K562 (cell line): ENCODE data around the gene TKT. TPM values are rescaled to one million over a fixed set of nuclear protein-coding genes. Genes with fewer than 3 reads are reported as not detected.

ENCODE experiments used
- ATAC-seq: fragments of 200-7000 bp; cut with Tn5 transposase; 3 replicates; pipeline ENCODE4 v1.9.1; 2020; ENCODE audit warnings: moderate library complexity
- BruUV-seq: library from RNA; stranded (reverse); fragments of 400-500 nt; replicated peaks from 2 replicates; lab custom pipeline; 2021; lab: Mats Ljungman, UMichigan
- CTCF ChIA-PET: fragments of 300-600 bp; formaldehyde crosslinking; extraction: SDS; loops from one replicate; lab custom pipeline; 2021; ENCODE audit warnings: low intra/inter-chr PET ratio; lab: Yijun Ruan, JAX
- POLR2A ChIA-PET: fragments of 300-600, 350-650 bp; sonication (Branson Sonifier 250); formaldehyde crosslinking; extraction: SDS; loops from one replicate; lab custom pipeline; 2021; ENCODE audit warnings: antibody characterized with exemption, inconsistent platforms; lab: Yijun Ruan, JAX
- DNase-seq, 4 experiments: peaks; one replicate each; pipeline versions ENCODE4 v3.0.0 to v3.0.0-alpha.2; 2011 to 2018; ENCODE audit warnings: low spot score in 3 of 4, mixed read lengths in 3 of 4; ENCODE audit errors: extremely low read depth in 1 of 4
- FAIRE-seq: peaks from 2 replicates; lab custom pipeline; 2011; peaks lifted over from hg19 to GRCh38; lab: Jason Lieb, UNC
- H2AFZ ChIP-seq: 2 replicates; pipeline ENCODE4 v1.6.0; 2011; ENCODE audit warnings: low read depth, low read length, control low read depth, inconsistent platforms
- H3K27ac ChIP-seq: fragments of 200-600 bp; 3 replicates; pipeline ENCODE4 v1.8.0; 2011; ENCODE audit warnings: low read depth, mild to moderate bottlenecking, control low read depth, inconsistent platforms, low read length, moderate library complexity, mixed read lengths; ENCODE audit errors: extremely low read depth
- H3K27me3 ChIP-seq, 2 experiments: fragments of 300-600 bp in 1 of 2; 2 replicates in 1 of 2; 3 replicates in 1 of 2; pipeline versions ENCODE4 v1.6.0 to v1.8.0; 2011; ENCODE audit warnings: inconsistent platforms in 2 of 2, low read length in 2 of 2, mild to moderate bottlenecking in 1 of 2, mixed read lengths in 1 of 2, moderate library complexity in 1 of 2; ENCODE audit not compliant: control insufficient read depth in 2 of 2, insufficient read depth in 2 of 2
- H3K36me3 ChIP-seq: fragments of 300-600 bp; 3 replicates; pipeline ENCODE4 v1.8.0; 2011; ENCODE audit warnings: mild to moderate bottlenecking, low read length, inconsistent platforms; ENCODE audit not compliant: control insufficient read depth, insufficient read depth
- H3K4me1 ChIP-seq, 2 experiments: fragments of 200-600 bp in 1 of 2; replicated peaks in 1 of 2; 2 replicates in 1 of 2; 3 replicates in 1 of 2; pipeline versions ENCODE4 v1.5.1 to v1.8.0; 2011; ENCODE audit warnings: inconsistent platforms in 2 of 2, low read length in 2 of 2, mild to moderate bottlenecking in 1 of 2, mixed read lengths in 1 of 2, moderate library complexity in 1 of 2; ENCODE audit not compliant: control insufficient read depth in 2 of 2, insufficient read depth in 2 of 2
- H3K4me2 ChIP-seq: 2 replicates; pipeline ENCODE4 v1.6.1; 2011; ENCODE audit warnings: low read length, control low read depth, inconsistent platforms, mixed read lengths; ENCODE audit not compliant: insufficient read depth
- H3K4me3 ChIP-seq: fragments of 200-600 bp; sonication (generic), shearing (Covaris generic); 2 replicates; pipeline ENCODE4 v1.5.1; 2016; ENCODE audit warnings: control low read depth, inconsistent platforms
- H3K79me2 ChIP-seq: fragments of 200-600 bp; 3 replicates; pipeline ENCODE4 v1.8.0; 2011; ENCODE audit warnings: low read length, inconsistent platforms; ENCODE audit not compliant: control insufficient read depth, insufficient read depth
- H3K9ac ChIP-seq, 2 experiments: 2 replicates each; pipeline versions ENCODE4 v1.6.0 to v1.6.1; 2011; ENCODE audit warnings: low read depth in 2 of 2, low read length in 2 of 2, control low read depth in 1 of 2, inconsistent platforms in 1 of 2, mild to moderate bottlenecking in 1 of 2, mixed read lengths in 1 of 2; ENCODE audit not compliant: insufficient read depth in 1 of 2
- H3K9me1 ChIP-seq: one replicate; pipeline ENCODE4 v1.6.0; 2011; ENCODE audit warnings: inconsistent platforms, mild to moderate bottlenecking, low read length, moderate library complexity; ENCODE audit not compliant: control insufficient read depth, insufficient read depth
- H3K9me3 ChIP-seq: replicated peaks from 2 replicates; pipeline ENCODE4 v1.5.1; 2011; ENCODE audit warnings: low read depth, low read length, inconsistent platforms; ENCODE audit not compliant: control insufficient read depth, insufficient read depth
- H4K20me1 ChIP-seq: replicated peaks from 2 replicates; pipeline ENCODE4 v1.6.1; 2011; ENCODE audit warnings: low read length, inconsistent platforms, mixed read lengths; ENCODE audit not compliant: control insufficient read depth, insufficient read depth
- CHD4 ChIP-seq: fragments of 200-600 bp; sonication (generic); IDR thresholded peaks from 3 replicates; pipeline ENCODE4 v1.6.1; 2012; ENCODE audit warnings: low read depth, mild to moderate bottlenecking, mixed read lengths, low read length, inconsistent platforms; ENCODE audit not compliant: insufficient read depth, insufficient replicate concordance, poor library complexity, severe bottlenecking
- FOXK2 ChIP-seq, 2 experiments: fragments of 450-650 bp; IDR thresholded peaks in 1 of 2; conservative IDR thresholded peaks in 1 of 2; 2 replicates each; pipeline ENCODE4 v1.6.1; 2016; ENCODE audit warnings: low read depth in 2 of 2, mild to moderate bottlenecking in 1 of 2
- GTF2E2 ChIP-seq: fragments of 200-800 bp; sonication (Bioruptor generic); IDR thresholded peaks from 2 replicates; pipeline ENCODE4 v1.6.1; 2016; ENCODE audit warnings: missing genetic modification characterization, missing compliant biosample characterization
- NELFE ChIP-seq: IDR thresholded peaks from 2 replicates; pipeline ENCODE4 v1.6.1; 2011; ENCODE audit warnings: mild to moderate bottlenecking; ENCODE audit not compliant: insufficient read depth, insufficient read length
- PYGO2 ChIP-seq: fragments of 450-650 bp; IDR thresholded peaks from 2 replicates; pipeline ENCODE4 v1.6.1; 2016; ENCODE audit warnings: mild to moderate bottlenecking, missing genetic modification characterization, moderate library complexity, missing compliant biosample characterization
- TCF3 ChIP-seq: sonication (generic); formaldehyde crosslinking; IDR thresholded peaks from 2 replicates; pipeline ENCODE4 v1.4.0; 2020; ENCODE audit warnings: mild to moderate bottlenecking, missing genetic modification reagents
- TFE3 ChIP-seq: fragments of 450-650 bp; formaldehyde crosslinking; IDR thresholded peaks from 2 replicates; pipeline ENCODE4 v1.4.0; 2020; ENCODE audit warnings: mild to moderate bottlenecking, mixed read lengths
- XRCC4 ChIP-seq: IDR thresholded peaks from one replicate; pipeline ENCODE4 v1.6.1; 2011; ENCODE audit not compliant: insufficient read depth, insufficient read length; ENCODE audit errors: extremely low read depth
- ZKSCAN1 ChIP-seq: fragments of 150-350 bp; IDR thresholded peaks from 2 replicates; pipeline ENCODE4 v1.6.1; 2016; ENCODE audit warnings: low read depth, low read length
- ZNF140 ChIP-seq: fragments of 250-450 bp; sonication (Bioruptor Pico); IDR thresholded peaks from 2 replicates; pipeline ENCODE4 v1.8.0; 2021; ENCODE audit warnings: moderate library complexity, mild to moderate bottlenecking, inconsistent platforms
- WGBS: fragments of 100-300 bp; shearing (Covaris generic); methylation state at CpG from one replicate; pipeline ENCODE4 v1.1.6; 2016; ENCODE audit warnings: low coverage, mixed read lengths; ENCODE audit not compliant: insufficient coverage; ENCODE audit errors: missing lambda C conversion rate; 5-methylcytosine and 5-hydroxymethylcytosine counted together
- in situ Hi-C: fragments of 300-500 bp; cut with MboI; formaldehyde crosslinking; loops from 4 replicates; pipeline ENCODE4 v1.15.0; 2018; ENCODE audit warnings: inconsistent platforms, mixed read lengths
- intact Hi-C: fragments of 100-400 bp; cut with micrococcal nuclease; formaldehyde crosslinking; loops from 2 replicates; pipeline ENCODE4 v1.14.2; 2022
- polyA plus RNA-seq, 8 experiments: library from polyadenylated mRNA; depleted of rRNA in 4 of 8; stranded (reverse) in 5 of 8; unstranded in 3 of 8; fragments of >200 nt; fragmentation: Nextera tagmentation in 2 of 8; fragmentation: Illumina TruSeq in 1 of 8; extraction: Ambion mirVana in 2 of 8; extraction: Trizol in 1 of 8; gene quantifications; 2 replicates each; pipeline versions ENCODE4 v1.2.1 to v1.2.3, GENCODE V29; 2011 to 2014; ENCODE audit warnings: inconsistent platforms in 1 of 8, missing spikeins in 1 of 8
- total RNA-seq, 7 experiments: library from RNA; depleted of rRNA in 6 of 7; stranded (reverse); fragments of >200 nt in 6 of 7; fragmentation: Illumina TruSeq in 2 of 7; extraction: Trizol in 2 of 7; gene quantifications; 2 replicates each; pipeline versions ENCODE4 v1.2.1 to v1.2.3, GENCODE V29; 2011 to 2021; ENCODE audit warnings: low replicate concordance in 1 of 7
- TF ChIP-seq, protein P1 (sequence below), 2 experiments: IDR thresholded peaks; 2 replicates each; pipeline ENCODE4 v1.6.1; 2011; ENCODE audit warnings: borderline replicate concordance in 1 of 2, control low read depth in 1 of 2, low read depth in 1 of 2, low read length in 1 of 2, mild to moderate bottlenecking in 1 of 2, mixed read lengths in 1 of 2, moderate library complexity in 1 of 2; ENCODE audit not compliant: insufficient read depth in 1 of 2, insufficient read length in 1 of 2, poor library complexity in 1 of 2, severe bottlenecking in 1 of 2; ENCODE audit errors: extremely low read depth in 1 of 2

TKT gene
- total and polyA plus RNA-seq, 9 of the 15 experiments (the other 6 are each of a cell fraction or from before 2014, with no cell fraction given) = 58.1 to 401 (median 187) TPM

GRCh38 chr3:53248161-53248560, 7.7 kb downstream of the TKT start:
- BruUV-seq = no TSS peak
- 72% methylated on average over 6 of the region's 6 CpGs for WGBS
- in situ Hi-C loops = no loop called here
- ATAC-seq = no peak
- Histone ChIP-seq H3K4me3 (no peak overlapping the region), H3K9me3 (no peaks in the 10 kb centered on the region), H3K4me2 (no peak overlapping the region), H3K27ac (no peak overlapping the region), H3K4me1 (peaks cover 29 to 43% of the 10 kb centered on the region in 2 experiments; a peak in 4 of 5 replicates), H3K9ac (no peak overlapping the region; a peak in 1 of 4 replicates), H2AFZ (no peak overlapping the region), H3K36me3 (peaks cover 55% of the 10 kb centered on the region; the same call in 2 of the 3 replicates), H3K9me1 (no peaks in the 10 kb centered on the region), H3K27me3 (no peaks in the 10 kb centered on the region), H4K20me1 (peaks cover 42% of the 10 kb centered on the region), H3K79me2 (peaks cover 98% of the 10 kb centered on the region)
- TF ChIP-seq FOXK2 (conservative IDR thresholded peaks at IDR 0.05 in 1 of 2, IDR thresholded peaks at IDR 0.05 in 1 of 2; ENCODE audit: low read depth in 2 of 2) = no peak
- TF ChIP-seq, protein P1, sequence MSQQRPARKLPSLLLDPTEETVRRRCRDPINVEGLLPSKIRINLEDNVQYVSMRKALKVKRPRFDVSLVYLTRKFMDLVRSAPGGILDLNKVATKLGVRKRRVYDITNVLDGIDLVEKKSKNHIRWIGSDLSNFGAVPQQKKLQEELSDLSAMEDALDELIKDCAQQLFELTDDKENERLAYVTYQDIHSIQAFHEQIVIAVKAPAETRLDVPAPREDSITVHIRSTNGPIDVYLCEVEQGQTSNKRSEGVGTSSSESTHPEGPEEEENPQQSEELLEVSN (IDR thresholded peaks at IDR 0.05; ENCODE audit: borderline replicate concordance in 1 of 2, extremely low read depth in 1 of 2, insufficient read depth in 1 of 2, insufficient read length in 1 of 2, low read depth in 1 of 2, low read length in 1 of 2, poor library complexity in 1 of 2, severe bottlenecking in 1 of 2) = no peak
- TF ChIP-seq ZNF140 = no peak
- TF ChIP-seq TFE3 (CRISPR knock-in tag) = no peak
- no peak for TF ChIP-seq ZKSCAN1
- no peak for TF ChIP-seq TCF3
- TF ChIP-seq GTF2E2 (tag) = no peak
- no peak for TF ChIP-seq CHD4
- TF ChIP-seq NELFE = no peak
- TF ChIP-seq PYGO2 (tag) = no peak
- no peak for TF ChIP-seq XRCC4
- intact Hi-C loops = no loop called here
- DNase-seq = no peak
- FAIRE-seq = no peak
- CTCF ChIA-PET = no interaction called here
- POLR2A ChIA-PET = interaction anchor here (1.1 kb wide), 1 partner anchor 29 kb away, joined by 4 read pairs; no protein-coding TSS in a partner anchor
